Measurements from ENCODE around the gene CTBP2.

DNA sequence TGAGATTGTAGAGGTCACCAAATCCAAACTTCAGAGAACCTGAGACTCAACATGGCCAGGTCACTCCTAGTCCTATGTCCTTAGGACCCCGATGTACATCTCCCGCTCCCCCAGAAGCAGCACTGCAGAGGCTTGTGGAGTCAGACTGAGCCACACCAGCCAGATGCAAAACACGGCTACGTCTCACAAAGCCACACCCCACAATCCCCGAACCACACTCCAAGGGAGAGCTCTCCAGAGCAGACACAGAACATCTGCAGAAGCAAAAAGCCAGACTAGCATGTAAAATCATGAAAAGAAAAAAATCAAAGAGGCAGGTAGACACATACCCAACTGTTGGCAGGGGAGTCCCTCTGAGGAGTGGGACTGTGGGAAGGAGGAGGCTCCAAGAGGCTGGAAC lies 104.9 kb downstream of the CTBP2 start:
- TF ChIP-seq NFRKB (IDR thresholded peaks at IDR 0.05): no peak
- TF ChIP-seq ZNF384 (IDR thresholded peaks at IDR 0.05): no peak
- TF ChIP-seq FOXM1 (IDR thresholded peaks at IDR 0.05; ENCODE audit: borderline replicate concordance): no peak
- no peak for TF ChIP-seq BHLHE40 (IDR thresholded peaks at IDR 0.05; ENCODE audit: borderline replicate concordance)
- TF ChIP-seq ARNT (IDR thresholded peaks at IDR 0.05): no peak
- TF ChIP-seq L3MBTL2 (conservative IDR thresholded peaks at IDR 0.05): no peak
- TF ChIP-seq, protein P1, sequence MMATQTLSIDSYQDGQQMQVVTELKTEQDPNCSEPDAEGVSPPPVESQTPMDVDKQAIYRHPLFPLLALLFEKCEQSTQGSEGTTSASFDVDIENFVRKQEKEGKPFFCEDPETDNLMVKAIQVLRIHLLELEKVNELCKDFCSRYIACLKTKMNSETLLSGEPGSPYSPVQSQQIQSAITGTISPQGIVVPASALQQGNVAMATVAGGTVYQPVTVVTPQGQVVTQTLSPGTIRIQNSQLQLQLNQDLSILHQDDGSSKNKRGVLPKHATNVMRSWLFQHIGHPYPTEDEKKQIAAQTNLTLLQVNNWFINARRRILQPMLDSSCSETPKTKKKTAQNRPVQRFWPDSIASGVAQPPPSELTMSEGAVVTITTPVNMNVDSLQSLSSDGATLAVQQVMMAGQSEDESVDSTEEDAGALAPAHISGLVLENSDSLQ (IDR thresholded peaks at IDR 0.05): no peak
- no peak for TF ChIP-seq HDGF (IDR thresholded peaks at IDR 0.05; ENCODE audit: borderline replicate concordance)
- TF ChIP-seq CTBP1 (IDR thresholded peaks at IDR 0.05; ENCODE audit: borderline replicate concordance): no peak
- TF ChIP-seq FOXK2 (IDR thresholded peaks at IDR 0.05): no peak
- TF ChIP-seq SP1 (IDR thresholded peaks at IDR 0.05): no peak
- TF ChIP-seq SUZ12 (IDR thresholded peaks at IDR 0.05): no peak
- no peak for TF ChIP-seq ELF4 (IDR thresholded peaks at IDR 0.05)
